Spleen (tissue), 11 donors: ENCODE measurements around the gene DCAF15. TPM values are rescaled to one million over a fixed set of nuclear protein-coding genes. Genes with fewer than 3 reads are reported as not detected.
A peak's percentile ranks its signal among the peaks of the same experiment; 100 is the strongest.

Source experiments
- DNase-seq: peaks from one replicate; pipeline ENCODE4 v3.0.0-alpha.2; 2020
- H3K27ac ChIP-seq, 8 donors: fragments of 200-600 bp; sonication (generic) in 7 of 8; 1 replicate in 4 of 8; 2 replicates in 4 of 8; pipeline versions ENCODE4 v1.5.0 to v1.8.0; 2016 to 2021; ENCODE audit warnings: inconsistent platforms in 4 of 8, mild to moderate bottlenecking in 4 of 8, moderate library complexity in 1 of 8
- H3K27me3 ChIP-seq, 7 donors: fragments of 200-600 bp; sonication (generic) in 6 of 7; replicated peaks in 1 of 7; 1 replicate in 4 of 7; 2 replicates in 3 of 7; pipeline versions ENCODE4 v1.5.0 to v1.8.0; 2016 to 2021; ENCODE audit warnings: inconsistent platforms in 3 of 7, mild to moderate bottlenecking in 1 of 7
- H3K36me3 ChIP-seq, 6 donors: fragments of 200-600 bp; sonication (generic) in 5 of 6; 1 replicate in 4 of 6; 2 replicates in 2 of 6; pipeline versions ENCODE4 v1.5.0 to v1.8.0; 2016 to 2021; ENCODE audit warnings: inconsistent platforms in 2 of 6
- H3K4me1 ChIP-seq, 6 donors: fragments of 200-600 bp; sonication (generic) in 5 of 6; 1 replicate in 3 of 6; 2 replicates in 3 of 6; pipeline versions ENCODE4 v1.5.0 to v1.8.0; 2016 to 2021; ENCODE audit warnings: inconsistent platforms in 3 of 6
- H3K4me3 ChIP-seq, 8 donors: fragments of 200-600 bp; sonication (generic) in 7 of 8; 1 replicate in 4 of 8; 2 replicates in 4 of 8; pipeline versions ENCODE4 v1.5.0 to v1.8.0; 2016 to 2021; ENCODE audit warnings: inconsistent platforms in 4 of 8, mild to moderate bottlenecking in 4 of 8, moderate library complexity in 2 of 8
- H3K9me3 ChIP-seq, 8 donors: fragments of 200-600 bp; sonication (generic) in 7 of 8; 1 replicate in 4 of 8; 2 replicates in 4 of 8; pipeline versions ENCODE4 v1.5.0 to v1.8.0; 2016 to 2021; ENCODE audit warnings: inconsistent platforms in 4 of 8
- CTCF ChIP-seq, 11 experiments: fragments of 200-600 bp in 7 of 11; fragments of 450-650 bp in 4 of 11; sonication (generic) in 4 of 11; IDR thresholded peaks in 8 of 11; conservative IDR thresholded peaks in 3 of 11; 1 replicate in 7 of 11; 2 replicates in 4 of 11; pipeline versions ENCODE4 v1.4.0 to v1.8.0; 2016 to 2021; ENCODE audit warnings: antibody characterized with exemption in 11 of 11, inconsistent platforms in 4 of 11, mild to moderate bottlenecking in 1 of 11
- POLR2A ChIP-seq, 3 donors: fragments of 450-650 bp; IDR thresholded peaks; one replicate each; pipeline ENCODE4 v1.5.1; 2017; ENCODE audit warnings: antibody characterized with exemption in 3 of 3, mild to moderate bottlenecking in 1 of 3
- POLR2AphosphoS5 ChIP-seq, 3 donors: sonication (generic); formaldehyde crosslinking; IDR thresholded peaks; one replicate each; pipeline ENCODE4 v1.5.1; 2017; ENCODE audit warnings: antibody characterized with exemption in 3 of 3
- WGBS, 5 donors: extraction: QIAGEN DNeasy Blood & Tissue Kit in 3 of 5; methylation state at CpG; one replicate each; pipeline versions ENCODE4 v1.1.5 to v1.1.7; 2013 to 2018; 5-methylcytosine and 5-hydroxymethylcytosine counted together
- intact Hi-C: fragments of 100-400 bp; cut with DNase I; formaldehyde crosslinking; loops from one replicate; pipeline ENCODE4 v1.15.0; 2023; ENCODE audit warnings: low total_unique reads
- polyA plus RNA-seq, 3 donors: library from polyadenylated mRNA; stranded (reverse); fragments of 200-250 nt; gene quantifications; one replicate each; pipeline ENCODE4 v1.2.1, GENCODE V29; 2013
- total RNA-seq, 7 donors: library from RNA; depleted of rRNA in 3 of 7; stranded (reverse); fragments of >200 nt in 3 of 7; fragmentation: NEBNext Ultra II Directional in 4 of 7; extraction: Animal tissue kit (Norgen Biotek cat#: 25700) in 4 of 7; gene quantifications; one replicate each; pipeline versions ENCODE4 v1.1.0 to v1.2.1, GENCODE V29; 2016 to 2021
- donor health status: healthy with polysubstance abuse.
- donor health status: DM: no; HTN: no; CAD: no; lungs with moderate emphysema.
- donor health status: DM: no; HTN: no; CAD: no.
- donor health status: Bipolar disorder and iron deficiency.
- donor health status: healthy.
- donor health status: DM: no; HTN: no; CAD: no.
- donor health status: DM: yes; HTN: yes; CAD: no.

Gene DCAF15
- total and polyA plus RNA-seq, 10 donors: 27.7 to 84.9 (median 46.2) TPM

- TF ChIP-seq POLR2A (IDR thresholded peaks at IDR 0.05): no peak
- TF ChIP-seq POLR2AphosphoS5 (IDR thresholded peaks at IDR 0.05): peak; percentile 33 to 67 (median 43)
- Histone ChIP-seq H3K27ac (no peak overlapping the region), H3K36me3 (peaks cover 0 to 100% (median 97%) of the 10 kb centered on the region in 6 donors), H3K27me3 (no peaks in the 10 kb centered on the region), H3K9me3 (no peaks in the 10 kb centered on the region), H3K4me1 (no peaks in the 10 kb centered on the region), H3K4me3 (no peak overlapping the region)
- no peak for DNase-seq
- 91 to 93% (median 92%) methylated on average over 66 to 89 of the region's 89 CpGs for WGBS, 5 donors
- intact Hi-C loops: no loop called here
Observed at GRCh38 chr19:13962699-13963602, 10.6 kb downstream of the DCAF15 start.

GRCh38 chr19:13963603-13964105 lies 11.3 kb downstream of the DCAF15 start:
- Histone ChIP-seq H3K4me1 (no peaks in the 10 kb centered on the region), H3K4me3 (no peak overlapping the region), H3K36me3 (peaks cover 0 to 100% (median 97%) of the 10 kb centered on the region in 6 donors), H3K27me3 (no peaks in the 10 kb centered on the region), H3K9me3 (no peaks in the 10 kb centered on the region), H3K27ac (no peak overlapping the region)
- DNase-seq: no peak
- TF ChIP-seq POLR2AphosphoS5 (IDR thresholded peaks at IDR 0.05) (peak in 1 of 3 donors; percentile 2), CTCF (IDR thresholded peaks at IDR 0.05 in 8 of 11, conservative IDR thresholded peaks at IDR 0.05 in 3 of 11) (no peak), POLR2A (IDR thresholded peaks at IDR 0.05) (no peak)
- WGBS, 5 donors: 94 to 97% (median 96%) methylated on average over 29 to 48 of the region's 48 CpGs
- intact Hi-C loops: no loop called here

- no peak for DNase-seq
- TF ChIP-seq POLR2AphosphoS5 (IDR thresholded peaks at IDR 0.05) (no peak), POLR2A (IDR thresholded peaks at IDR 0.05) (no peak), CTCF (IDR thresholded peaks at IDR 0.05 in 8 of 11, conservative IDR thresholded peaks at IDR 0.05 in 3 of 11) (no peak)
- Histone ChIP-seq H3K27ac (no peak overlapping the region), H3K4me3 (no peak overlapping the region), H3K9me3 (no peaks in the 10 kb centered on the region), H3K4me1 (no peaks in the 10 kb centered on the region), H3K27me3 (no peaks in the 10 kb centered on the region), H3K36me3 (peaks cover 0 to 100% (median 99%) of the 10 kb centered on the region in 6 donors)
- intact Hi-C loops: no loop called here
- 90 to 95% (median 93%) methylated on average over 5 of the region's 5 CpGs for WGBS, 5 donors
Observed at GRCh38 chr19:13964776-13965175, 12.5 kb downstream of the DCAF15 start.

- no peaks in the 10 kb centered on the region for H3K27me3 ChIP-seq
- no peak overlapping the region for H3K27ac ChIP-seq
- H3K9me3 ChIP-seq: no peaks in the 10 kb centered on the region
- DNase-seq: no peak
- intact Hi-C loops: no loop called here
- H3K4me1 ChIP-seq: no peaks in the 10 kb centered on the region
- peaks cover 0 to 100% (median 96%) of the 10 kb centered on the region in 6 donors for H3K36me3 ChIP-seq
- 93 to 96% (median 95%) methylated on average over 17 to 24 of the region's 24 CpGs for WGBS, 5 donors
- H3K4me3 ChIP-seq: no peak overlapping the region
- no peak for TF ChIP-seq POLR2AphosphoS5 (IDR thresholded peaks at IDR 0.05)
- no peak for TF ChIP-seq POLR2A (IDR thresholded peaks at IDR 0.05)
- TF ChIP-seq CTCF (IDR thresholded peaks at IDR 0.05 in 8 of 11, conservative IDR thresholded peaks at IDR 0.05 in 3 of 11): no peak
Observed at GRCh38 chr19:13965377-13965896, 13.1 kb downstream of the DCAF15 start.
